A673 (cell line): ENCODE measurements around the gene FGF14.

ENCODE experiments used
- CTCF ChIP-seq: fragments of 300-800, 200-600 bp; sonication (generic); conservative IDR thresholded peaks from 2 replicates; pipeline ENCODE4 v1.5.1; 2017; ENCODE audit warnings: low read depth, mild to moderate bottlenecking, antibody characterized with exemption, low read length, moderate library complexity, mixed read lengths
- EZH2 ChIP-seq: fragments of 200-600 bp; sonication (generic); IDR thresholded peaks from 2 replicates; pipeline ENCODE4 v1.6.1; 2017; ENCODE audit warnings: borderline replicate concordance, low read depth, mild to moderate bottlenecking, mixed read lengths, antibody characterized with exemption, low read length; ENCODE audit not compliant: poor library complexity, severe bottlenecking

- no peak for TF ChIP-seq CTCF
- no peak for TF ChIP-seq EZH2
Measured at GRCh38 chr13:102309110-102309509, 92.7 kb downstream of the FGF14 start.
